ENCODE data around the gene RGS13.

- TF ChIP-seq POLR2A (IDR thresholded peaks at IDR 0.05; ENCODE audit: low read length), result no peak
- TF ChIP-seq GATA1 (IDR thresholded peaks at IDR 0.05; ENCODE audit: low read depth, low read length), result no peak
Measured at GRCh38 chr1:192610112-192610889, 25.6 kb upstream of the RGS13 start.

Data from erythroblast (primary cell).